ENCODE results near the gene SPIN4. TPM values are rescaled to one million over a fixed set of nuclear protein-coding genes. Genes with fewer than 3 reads are reported as not detected.
"Not testable (repeated sequence)": the region's sequence is repeated elsewhere in the genome, so short reads cannot be mapped to it uniquely, and the experiment has no call there.

The SPIN4 gene
- total RNA-seq (2014; rRNA removed; shearing (Covaris generic); ENCODE audit: low replicate concordance), result 2.4 and 4.8 TPM in 2 replicates

GRCh38 chrX:63350941-63351616 is at the start of gene SPIN4:
TSS of gene SPIN4 (minus strand) at chrX:63351332. CDS start at chrX:63350819, 513 bp downstream.
- peak; percentile 88 for DNase-seq (ENCODE audit: low read depth)
- in situ Hi-C loops (cut with HindIII; ENCODE audit: low pct_unique_long_range_greater_than_20kb, low sequenced_read_pairs), result no loop called here

- DNase-seq (ENCODE audit: low read depth), result no peak
- in situ Hi-C loops (cut with HindIII; ENCODE audit: low pct_unique_long_range_greater_than_20kb, low sequenced_read_pairs), result no loop called here
Measured at GRCh38 chrX:63400340-63400739, 49.2 kb upstream of the SPIN4 start.

GRCh38 chrX:63394872-63395271 is 43.7 kb upstream of the SPIN4 start:
- in situ Hi-C loops (cut with HindIII; ENCODE audit: low pct_unique_long_range_greater_than_20kb, low sequenced_read_pairs), result no loop called here
- no peak for DNase-seq (ENCODE audit: low read depth)

GRCh38 chrX:63393094-63393493 is 42.0 kb upstream of the SPIN4 start:
- DNase-seq (ENCODE audit: low read depth); in situ Hi-C loops (cut with HindIII; ENCODE audit: low pct_unique_long_range_greater_than_20kb, low sequenced_read_pairs): not testable (repeated sequence)

- in situ Hi-C loops (cut with HindIII; ENCODE audit: low pct_unique_long_range_greater_than_20kb, low sequenced_read_pairs), result no loop called here
- no peak for DNase-seq (ENCODE audit: low read depth)
Measured at GRCh38 chrX:63387411-63387810, 36.3 kb upstream of the SPIN4 start.

GRCh38 chrX:63384263-63384662 is 33.1 kb upstream of the SPIN4 start:
- in situ Hi-C loops (cut with HindIII; ENCODE audit: low pct_unique_long_range_greater_than_20kb, low sequenced_read_pairs); DNase-seq (ENCODE audit: low read depth): not testable (repeated sequence)

- DNase-seq (ENCODE audit: low read depth); in situ Hi-C loops (cut with HindIII; ENCODE audit: low pct_unique_long_range_greater_than_20kb, low sequenced_read_pairs): not testable (repeated sequence)
Measured at GRCh38 chrX:63373012-63373411, 21.9 kb upstream of the SPIN4 start.

- in situ Hi-C loops (cut with HindIII; ENCODE audit: low pct_unique_long_range_greater_than_20kb, low sequenced_read_pairs); DNase-seq (ENCODE audit: low read depth): not testable (repeated sequence)
Measured at GRCh38 chrX:63367699-63368098, 16.6 kb upstream of the SPIN4 start.

- in situ Hi-C loops (cut with HindIII; ENCODE audit: low pct_unique_long_range_greater_than_20kb, low sequenced_read_pairs), result no loop called here
- DNase-seq (ENCODE audit: low read depth), result no peak
Measured at GRCh38 chrX:63363788-63364187, 12.7 kb upstream of the SPIN4 start.

- DNase-seq (ENCODE audit: low read depth), result no peak
- in situ Hi-C loops (cut with HindIII; ENCODE audit: low pct_unique_long_range_greater_than_20kb, low sequenced_read_pairs), result no loop called here
Measured at GRCh38 chrX:63361494-63361893, 10.4 kb upstream of the SPIN4 start.

GRCh38 chrX:63354484-63354883 is 3.4 kb upstream of the SPIN4 start:
- in situ Hi-C loops (cut with HindIII; ENCODE audit: low pct_unique_long_range_greater_than_20kb, low sequenced_read_pairs), result no loop called here
- no peak for DNase-seq (ENCODE audit: low read depth)

- in situ Hi-C loops (cut with HindIII; ENCODE audit: low pct_unique_long_range_greater_than_20kb, low sequenced_read_pairs), result no loop called here
- peak; percentile 35 for DNase-seq (ENCODE audit: low read depth)
Measured at GRCh38 chrX:63350465-63350877, 661 bp downstream of the SPIN4 start.

- in situ Hi-C loops (cut with HindIII; ENCODE audit: low pct_unique_long_range_greater_than_20kb, low sequenced_read_pairs), result no loop called here
- no peak for DNase-seq (ENCODE audit: low read depth)
Measured at GRCh38 chrX:63349307-63349706, 1.8 kb downstream of the SPIN4 start.

GRCh38 chrX:63330681-63331080 is 20.5 kb downstream of the SPIN4 start:
- in situ Hi-C loops (cut with HindIII; ENCODE audit: low pct_unique_long_range_greater_than_20kb, low sequenced_read_pairs), result no loop called here
- DNase-seq (ENCODE audit: low read depth), result no peak

GRCh38 chrX:63327788-63328187 is 23.3 kb downstream of the SPIN4 start:
- in situ Hi-C loops (cut with HindIII; ENCODE audit: low pct_unique_long_range_greater_than_20kb, low sequenced_read_pairs), result no loop called here
- no peak for DNase-seq (ENCODE audit: low read depth)

GRCh38 chrX:63299596-63299995 is 51.5 kb downstream of the SPIN4 start:
- DNase-seq (ENCODE audit: low read depth), result no peak
- in situ Hi-C loops (cut with HindIII; ENCODE audit: low pct_unique_long_range_greater_than_20kb, low sequenced_read_pairs), result no loop called here
